Dendritic cell treated with granulocyte-macrophage colony-stimulating factor and Interleukin-4, amounts not matched to agents 40 ng/mL and 50 ng/mL, for 4 days (primary cell): Measurements from ENCODE around the gene CTDP1.

ENCODE experiments used
- H3K27ac Mint-ChIP-seq: one replicate; pipeline ENCODE4 v1.8.0; 2022; ENCODE audit warnings: mild to moderate bottlenecking, mixed read lengths
- H3K27me3 Mint-ChIP-seq: one replicate; pipeline ENCODE4 v1.8.0; 2022; ENCODE audit warnings: mild to moderate bottlenecking, mixed read lengths
- H3K36me3 Mint-ChIP-seq: one replicate; pipeline ENCODE4 v1.8.0; 2022; ENCODE audit warnings: low read depth, mixed read lengths
- H3K4me1 Mint-ChIP-seq: one replicate; pipeline ENCODE4 v1.8.0; 2022; ENCODE audit warnings: low read depth, mixed read lengths
- H3K4me3 Mint-ChIP-seq: one replicate; pipeline ENCODE4 v1.8.0; 2022; ENCODE audit warnings: mild to moderate bottlenecking, moderate library complexity, mixed read lengths
- H3K9me3 Mint-ChIP-seq: one replicate; pipeline ENCODE4 v1.8.0; 2022; ENCODE audit warnings: mixed read lengths
- intact Hi-C: fragments of 100-400 bp; cut with micrococcal nuclease; formaldehyde crosslinking; loops from one replicate; pipeline ENCODE4 v1.15.0; 2022

Gene CTDP1

GRCh38 chr18:79797518-79798345 lies 118.1 kb downstream of the CTDP1 start, which contains the start of gene KCNG2:
Gene KCNG2 (plus strand): TSS chr18:79797938. CDS start chr18:79863668, 65,730 bp downstream.
- Mint-ChIP-seq H3K9me3 (no peaks in the 10 kb centered on the region), H3K36me3 (no peaks in the 10 kb centered on the region), H3K27me3 (peaks cover 62% of the 10 kb centered on the region), H3K4me3 (peak within 1 kb of the TSS; percentile 58), H3K4me1 (peaks cover 50% of the 10 kb centered on the region), H3K27ac (no peak within 1 kb of the TSS)
- intact Hi-C loops = loop anchor here (10.0 kb wide), 2 partner anchors 157 to 187 kb away; partner anchors contain the start of genes SLC66A2 and TXNL4A

DNA sequence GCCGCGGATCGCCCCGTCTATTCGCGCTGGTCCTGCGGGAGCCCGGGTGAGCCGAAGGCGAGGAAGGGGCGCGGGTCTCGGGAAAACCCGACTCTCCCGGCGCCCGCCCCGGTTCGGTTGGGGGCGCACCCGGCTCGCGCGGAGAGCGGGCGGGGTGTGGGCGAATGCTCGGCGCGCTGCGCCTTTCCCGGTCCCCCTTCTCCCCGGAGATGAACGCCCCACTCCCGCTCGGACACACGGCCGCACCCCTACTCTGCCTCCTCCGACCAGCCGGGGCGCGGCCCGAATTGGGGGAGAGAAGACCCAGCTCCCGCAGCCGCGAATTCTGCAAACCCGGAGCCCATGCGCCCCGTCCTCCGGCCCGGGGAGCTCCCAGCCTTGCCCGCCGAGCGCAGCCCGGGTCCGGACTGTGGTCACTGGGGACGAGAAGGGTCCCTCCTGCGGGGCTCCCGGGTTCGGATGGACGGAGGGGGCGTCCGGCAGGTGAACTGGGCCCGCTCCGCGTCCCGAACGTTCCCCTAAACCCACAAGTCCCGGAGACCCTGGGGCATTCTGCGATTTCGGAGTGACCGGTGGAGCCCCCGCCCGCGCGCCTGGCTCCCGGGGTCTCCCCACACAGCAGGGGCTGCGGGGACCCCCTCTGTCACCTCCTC lies 118.9 kb downstream of the CTDP1 start:
- no peak overlapping the region for H3K27ac Mint-ChIP-seq
- H3K27me3 Mint-ChIP-seq = peaks cover 62% of the 10 kb centered on the region
- H3K36me3 Mint-ChIP-seq = no peaks in the 10 kb centered on the region
- H3K4me1 Mint-ChIP-seq = peaks cover 48% of the 10 kb centered on the region
- intact Hi-C loops = loop anchor here (10.0 kb wide), 2 partner anchors 156 to 186 kb away; partner anchors contain the start of genes SLC66A2 and TXNL4A
- no peaks in the 10 kb centered on the region for H3K9me3 Mint-ChIP-seq
- H3K4me3 Mint-ChIP-seq = peak overlapping the region; percentile 57

DNA sequence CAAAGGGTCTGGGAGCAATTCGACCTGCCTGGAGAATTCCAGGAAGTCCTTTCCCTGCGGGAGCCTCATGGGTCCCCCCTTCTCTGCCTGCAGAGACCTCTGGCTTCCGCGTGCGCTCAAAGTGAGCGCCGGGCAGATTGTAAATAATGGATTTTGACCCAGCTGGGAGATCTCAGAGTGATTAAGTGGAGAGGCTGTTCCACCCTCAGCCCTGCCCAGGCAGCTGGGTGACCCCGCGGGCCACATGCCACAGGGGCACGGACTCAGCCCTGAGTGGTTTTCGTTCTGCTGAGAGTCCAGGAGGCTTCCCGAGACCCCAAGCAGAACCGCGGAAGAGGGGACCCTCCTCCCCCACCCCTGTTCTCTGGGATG lies 119.4 kb downstream of the CTDP1 start:
- Mint-ChIP-seq H3K9me3 (no peaks in the 10 kb centered on the region), H3K27ac (no peak overlapping the region), H3K4me3 (peak overlapping the region; percentile 48), H3K27me3 (peaks cover 62% of the 10 kb centered on the region), H3K36me3 (no peaks in the 10 kb centered on the region), H3K4me1 (peaks cover 47% of the 10 kb centered on the region)
- intact Hi-C loops = loop anchor here (10.0 kb wide), 2 partner anchors 156 to 186 kb away; partner anchors contain the start of genes SLC66A2 and TXNL4A

GRCh38 chr18:79799619-79800370 lies 120.2 kb downstream of the CTDP1 start:
- Mint-ChIP-seq H3K27ac (no peak overlapping the region), H3K9me3 (no peaks in the 10 kb centered on the region), H3K27me3 (peaks cover 56% of the 10 kb centered on the region), H3K36me3 (no peaks in the 10 kb centered on the region), H3K4me3 (peak overlapping the region; percentile 48), H3K4me1 (peaks cover 39% of the 10 kb centered on the region)
- intact Hi-C loops = loop anchor here (10.0 kb wide), 2 partner anchors 155 to 185 kb away; partner anchors contain the start of genes SLC66A2 and TXNL4A

GRCh38 chr18:79800371-79801180 lies 121.0 kb downstream of the CTDP1 start:
- H3K4me1 Mint-ChIP-seq = peaks cover 33% of the 10 kb centered on the region
- H3K4me3 Mint-ChIP-seq = no peak overlapping the region
- peaks cover 48% of the 10 kb centered on the region for H3K27me3 Mint-ChIP-seq
- no peaks in the 10 kb centered on the region for H3K36me3 Mint-ChIP-seq
- H3K27ac Mint-ChIP-seq = no peak overlapping the region
- no peaks in the 10 kb centered on the region for H3K9me3 Mint-ChIP-seq
- intact Hi-C loops = no loop called here

DNA sequence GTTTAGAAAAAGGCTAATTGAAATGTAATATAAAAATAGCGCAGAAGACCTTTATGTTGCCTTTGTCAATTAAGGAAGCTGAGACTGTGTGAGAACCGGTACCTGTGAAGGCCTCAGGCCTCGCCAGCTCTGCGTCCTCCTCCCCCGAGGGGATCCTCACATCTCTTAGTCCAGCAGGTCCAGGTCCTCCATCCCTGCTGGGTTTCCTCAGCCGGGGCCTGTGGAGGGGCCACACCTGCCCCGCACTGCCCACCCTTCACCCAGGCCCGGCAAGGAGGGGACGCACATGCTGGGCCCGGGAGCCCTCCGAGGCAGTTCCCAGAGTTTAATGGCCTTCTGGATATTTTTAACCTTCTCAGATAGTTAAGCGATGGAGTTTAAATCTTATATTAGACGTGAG lies 121.6 kb downstream of the CTDP1 start:
- Mint-ChIP-seq H3K27ac (no peak overlapping the region), H3K4me1 (peaks cover 30% of the 10 kb centered on the region), H3K4me3 (no peak overlapping the region), H3K36me3 (no peaks in the 10 kb centered on the region), H3K27me3 (peaks cover 43% of the 10 kb centered on the region), H3K9me3 (no peaks in the 10 kb centered on the region)
- intact Hi-C loops = no loop called here

DNA sequence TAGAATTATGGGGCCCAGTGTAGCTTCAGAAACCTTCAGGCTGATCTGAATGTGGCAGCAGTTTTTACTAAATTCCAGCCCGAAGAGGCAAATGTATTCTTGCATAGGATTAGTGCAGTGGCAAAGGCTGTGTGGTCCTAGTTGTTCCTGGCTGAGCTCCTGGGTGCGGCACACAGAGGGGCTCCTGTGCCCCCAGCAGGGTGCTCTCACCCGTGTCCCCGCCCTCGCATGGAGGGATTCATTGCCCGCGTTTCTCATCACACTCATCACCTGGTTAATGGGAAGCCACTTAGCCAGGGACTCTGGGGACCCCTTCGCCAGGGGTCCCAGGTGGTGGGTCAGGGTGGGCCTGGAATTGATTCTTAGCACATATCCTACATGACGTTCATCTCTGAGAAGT lies 122.0 kb downstream of the CTDP1 start:
- H3K9me3 Mint-ChIP-seq = no peaks in the 10 kb centered on the region
- H3K36me3 Mint-ChIP-seq = no peaks in the 10 kb centered on the region
- intact Hi-C loops = no loop called here
- H3K27me3 Mint-ChIP-seq = peaks cover 39% of the 10 kb centered on the region
- H3K4me3 Mint-ChIP-seq = no peak overlapping the region
- peaks cover 27% of the 10 kb centered on the region for H3K4me1 Mint-ChIP-seq
- H3K27ac Mint-ChIP-seq = no peak overlapping the region

GRCh38 chr18:79802298-79802697 lies 122.7 kb downstream of the CTDP1 start:
- H3K4me1 Mint-ChIP-seq = peaks cover 24% of the 10 kb centered on the region
- H3K4me3 Mint-ChIP-seq = no peak overlapping the region
- H3K9me3 Mint-ChIP-seq = no peaks in the 10 kb centered on the region
- H3K27ac Mint-ChIP-seq = no peak overlapping the region
- H3K27me3 Mint-ChIP-seq = peaks cover 32% of the 10 kb centered on the region
- intact Hi-C loops = no loop called here
- H3K36me3 Mint-ChIP-seq = no peaks in the 10 kb centered on the region

DNA sequence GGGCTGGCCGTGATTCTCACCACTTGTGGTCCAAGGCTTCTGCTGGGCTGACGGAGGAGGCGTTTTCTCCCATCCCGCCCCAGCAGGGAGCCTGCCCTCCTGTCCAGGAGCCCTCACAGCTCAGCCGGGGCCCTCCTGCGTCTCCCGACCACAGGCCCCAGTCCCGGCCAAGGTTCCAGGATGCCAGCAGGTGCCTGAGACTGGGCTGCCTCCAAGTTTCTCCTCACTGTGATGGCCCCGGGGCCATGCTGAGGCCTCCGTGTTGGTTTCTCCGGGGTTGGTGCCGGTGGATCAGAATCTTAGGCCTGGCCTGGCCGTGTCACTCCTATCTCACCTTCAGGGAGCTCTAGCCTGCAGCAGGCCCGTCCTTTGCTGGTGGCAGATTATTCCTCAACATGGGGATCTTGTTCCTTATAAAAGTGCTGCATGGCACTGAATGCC lies 124.0 kb downstream of the CTDP1 start:
- Mint-ChIP-seq H3K4me1 (peaks cover 20% of the 10 kb centered on the region), H3K27me3 (peaks cover 22% of the 10 kb centered on the region), H3K9me3 (no peaks in the 10 kb centered on the region), H3K36me3 (no peaks in the 10 kb centered on the region), H3K27ac (no peak overlapping the region), H3K4me3 (no peak overlapping the region)
- intact Hi-C loops = no loop called here
